DMS114 treated with DMSO at 0.1 percent for 48 hours (cell line): ENCODE data around the gene MAN2A1.

Source experiments
- DNase-seq: peaks from one replicate; lab custom pipeline; 2025; ENCODE audit not compliant: unreplicated experiment; lab: John Stamatoyannopoulos, UW

MAN2A1 gene

DNA sequence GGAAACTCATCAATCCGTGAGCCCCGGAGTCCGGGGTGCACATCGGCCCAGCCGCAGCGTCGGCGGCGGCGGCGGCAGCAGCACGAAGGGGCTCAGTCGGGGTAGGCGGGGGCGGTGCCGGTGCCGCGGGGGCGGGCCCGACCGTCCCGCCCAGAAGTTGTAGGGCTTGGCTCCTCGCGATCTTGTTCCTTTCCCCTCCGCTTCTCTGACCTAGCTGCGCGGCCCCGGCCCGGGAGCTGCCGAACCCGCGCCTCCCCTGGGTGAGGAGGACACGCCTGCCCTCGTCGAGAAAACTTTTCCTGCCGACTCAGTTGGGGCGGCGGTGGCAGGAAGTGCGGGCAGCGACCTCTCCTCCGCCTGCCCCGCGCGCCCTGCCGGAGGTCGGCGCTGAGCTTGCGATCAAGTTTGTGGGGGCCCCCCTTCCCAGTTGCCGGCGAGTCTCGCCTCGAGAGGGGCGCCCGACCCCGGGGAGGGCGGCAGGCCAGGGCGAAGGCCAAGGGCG lies at the start of gene MAN2A1:
Gene MAN2A1 (plus strand): TSS at position 188 of the 502 bp plus-strand sequence. CDS start 491 bp downstream, outside the sequence.
- peak; percentile 47 for DNase-seq

DNA sequence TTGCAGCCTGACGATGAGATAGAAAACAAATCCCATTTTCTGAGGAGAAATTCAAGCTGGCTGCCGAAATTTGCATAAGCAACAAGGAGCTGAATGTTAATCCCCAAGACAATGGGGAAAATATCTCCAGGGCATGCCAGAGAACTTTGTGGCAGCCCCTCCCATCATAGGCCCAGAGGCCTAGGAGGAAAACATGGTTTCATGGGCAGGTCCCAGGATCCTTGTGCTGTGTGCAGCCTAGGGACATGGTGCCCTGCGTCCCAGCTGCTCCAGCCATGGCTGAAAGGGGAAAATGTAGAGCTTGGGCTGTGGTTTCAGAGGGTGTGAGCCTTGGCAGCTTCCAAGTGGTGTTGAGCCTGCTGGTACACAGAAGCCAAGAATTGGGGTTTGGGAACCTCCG lies 48.8 kb upstream of the MAN2A1 start:
- no peak for DNase-seq

DNA sequence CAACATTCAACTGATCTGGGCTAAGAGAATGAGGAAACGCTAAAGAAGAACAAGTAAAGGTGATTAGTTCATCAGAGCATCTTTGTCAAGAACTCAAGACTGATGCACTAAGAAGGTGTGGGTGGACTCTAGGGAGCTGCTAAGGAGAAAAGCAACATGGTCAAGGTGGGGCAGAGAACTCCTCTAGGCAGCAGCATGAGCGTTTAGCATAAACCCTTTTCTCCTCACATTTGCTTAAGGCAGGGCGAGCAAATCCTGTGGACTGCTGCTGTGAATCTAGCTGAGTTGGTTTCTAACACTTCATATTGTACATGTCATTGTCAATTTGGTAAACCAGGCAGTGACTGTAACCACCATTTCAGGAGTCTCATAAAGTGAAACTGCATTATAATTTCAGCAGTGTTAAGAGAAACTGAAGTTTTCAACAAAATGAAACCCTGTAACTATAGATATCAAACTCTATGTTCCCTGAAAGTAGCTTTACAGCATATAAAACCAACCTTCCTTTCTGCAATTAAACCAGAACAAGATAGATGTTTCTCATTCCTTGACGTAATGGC lies 45.9 kb upstream of the MAN2A1 start:
- DNase-seq = no peak

DNA sequence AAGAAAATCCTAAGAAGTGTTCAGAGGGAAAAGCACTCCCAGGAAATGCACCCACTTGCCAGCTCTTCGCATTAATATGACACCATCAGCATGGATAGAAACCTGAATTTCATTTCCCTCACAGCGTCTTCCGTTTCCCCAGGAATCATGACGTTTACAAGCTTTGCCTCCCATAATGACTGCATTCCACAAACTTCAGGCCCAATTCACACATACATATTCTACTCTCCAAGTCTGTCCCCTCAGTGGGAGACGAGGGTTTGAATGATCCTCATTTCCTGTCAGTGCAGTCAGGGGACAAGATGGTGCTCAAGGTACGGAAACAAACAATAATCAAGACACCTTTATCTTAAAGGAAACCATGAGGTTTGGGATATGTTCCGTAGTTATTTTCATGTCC lies 44.9 kb upstream of the MAN2A1 start:
- no peak for DNase-seq

DNA sequence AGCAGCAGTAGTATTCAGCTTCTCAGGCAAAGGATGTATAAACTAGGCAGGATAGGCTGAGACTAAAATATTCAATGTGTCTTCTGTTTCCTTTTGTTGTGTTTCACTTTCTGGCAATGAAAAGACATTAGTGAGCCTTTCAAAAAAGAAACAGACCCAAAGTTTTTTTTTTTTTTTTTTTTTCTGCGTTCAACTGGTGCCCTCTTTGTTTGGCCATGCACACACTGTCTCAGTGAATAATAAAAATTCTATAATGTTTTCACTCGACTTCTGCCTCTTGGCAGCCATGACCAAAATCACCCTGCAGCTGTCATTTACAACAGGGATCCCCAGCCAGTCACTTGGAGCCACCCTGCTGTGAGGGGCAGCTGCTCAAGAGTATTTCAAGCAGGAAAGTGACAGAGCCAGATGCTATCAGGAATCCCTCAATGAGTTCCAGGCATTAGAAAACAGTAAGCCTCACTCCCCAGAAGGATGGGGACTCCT lies 44.0 kb upstream of the MAN2A1 start:
- no peak for DNase-seq

DNA sequence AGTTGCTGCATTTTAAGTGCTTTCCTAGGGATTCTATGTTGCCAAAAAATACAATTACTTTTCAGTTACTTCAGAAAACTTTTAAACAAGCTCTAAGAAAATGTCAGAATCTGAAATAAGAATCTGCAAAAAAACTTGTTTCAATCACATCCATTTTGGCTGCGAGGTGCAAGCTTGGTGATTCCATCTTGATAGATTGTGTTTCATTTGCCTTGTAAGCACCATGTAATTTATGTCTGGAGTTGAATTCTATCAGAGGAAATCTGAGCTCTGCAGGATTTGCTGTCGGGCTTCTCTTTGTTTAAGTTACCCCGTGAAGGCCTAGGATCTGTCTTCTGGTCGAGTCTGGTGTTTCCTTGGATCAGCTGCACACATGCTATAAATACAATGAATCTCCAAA lies 40.4 kb upstream of the MAN2A1 start:
- DNase-seq = no peak

DNA sequence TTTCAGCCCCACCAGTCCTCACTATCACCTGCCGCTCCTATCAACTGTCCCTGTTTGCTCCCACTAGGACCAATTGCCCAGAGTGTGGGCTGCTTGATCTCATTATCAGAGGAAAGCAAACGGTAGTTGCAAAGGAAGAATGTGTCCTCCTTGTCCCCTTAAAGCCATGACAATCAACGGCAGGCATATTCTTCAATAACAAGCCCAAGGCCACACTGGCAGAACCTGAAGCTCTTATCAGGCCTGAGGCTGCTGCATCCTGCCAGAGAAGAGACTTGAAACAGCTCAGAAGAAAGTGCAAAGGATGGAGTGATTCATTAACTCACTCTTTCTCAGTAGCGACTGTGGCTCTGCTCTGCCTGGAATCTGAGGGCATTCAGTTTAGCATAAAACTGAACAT lies 39.2 kb upstream of the MAN2A1 start:
- no peak for DNase-seq

DNA sequence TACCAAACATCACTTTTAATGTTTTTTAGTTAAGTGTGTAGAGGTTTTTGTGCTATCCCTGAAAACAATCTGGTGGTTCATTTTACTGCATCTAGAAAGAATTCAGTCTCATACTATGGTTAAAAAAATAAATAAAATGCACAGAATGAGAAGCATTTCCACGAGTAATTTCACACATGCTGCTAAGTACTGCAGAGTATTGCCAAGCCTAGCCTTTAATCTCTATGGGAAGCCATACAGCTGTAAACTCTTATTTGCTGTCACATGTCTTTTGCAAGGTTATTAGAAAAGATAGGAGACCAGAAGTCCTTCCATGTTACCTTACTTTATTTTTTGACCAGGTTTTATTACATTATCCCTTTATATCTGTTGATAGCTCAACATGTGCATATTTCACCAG lies 37.6 kb upstream of the MAN2A1 start:
- no peak for DNase-seq

DNA sequence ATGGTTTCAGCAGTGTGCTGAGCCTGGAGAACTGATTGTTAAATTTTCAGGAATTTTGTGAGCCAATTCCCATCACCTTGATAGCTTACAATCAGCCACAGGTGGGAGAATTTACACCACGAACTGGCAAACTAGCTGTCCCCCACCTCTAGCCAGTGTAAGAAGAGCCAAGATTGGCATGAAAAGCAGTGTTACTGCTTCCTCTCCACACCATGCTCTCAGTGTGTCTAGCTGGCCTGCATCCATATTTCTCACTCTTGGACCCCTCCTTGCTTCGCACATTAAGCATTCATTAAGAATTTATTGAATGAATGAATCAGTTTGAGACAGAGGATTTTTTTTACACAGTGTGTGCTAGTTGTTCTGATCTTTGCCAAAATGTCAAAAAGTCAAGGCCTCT lies 36.7 kb upstream of the MAN2A1 start:
- no peak for DNase-seq

DNA sequence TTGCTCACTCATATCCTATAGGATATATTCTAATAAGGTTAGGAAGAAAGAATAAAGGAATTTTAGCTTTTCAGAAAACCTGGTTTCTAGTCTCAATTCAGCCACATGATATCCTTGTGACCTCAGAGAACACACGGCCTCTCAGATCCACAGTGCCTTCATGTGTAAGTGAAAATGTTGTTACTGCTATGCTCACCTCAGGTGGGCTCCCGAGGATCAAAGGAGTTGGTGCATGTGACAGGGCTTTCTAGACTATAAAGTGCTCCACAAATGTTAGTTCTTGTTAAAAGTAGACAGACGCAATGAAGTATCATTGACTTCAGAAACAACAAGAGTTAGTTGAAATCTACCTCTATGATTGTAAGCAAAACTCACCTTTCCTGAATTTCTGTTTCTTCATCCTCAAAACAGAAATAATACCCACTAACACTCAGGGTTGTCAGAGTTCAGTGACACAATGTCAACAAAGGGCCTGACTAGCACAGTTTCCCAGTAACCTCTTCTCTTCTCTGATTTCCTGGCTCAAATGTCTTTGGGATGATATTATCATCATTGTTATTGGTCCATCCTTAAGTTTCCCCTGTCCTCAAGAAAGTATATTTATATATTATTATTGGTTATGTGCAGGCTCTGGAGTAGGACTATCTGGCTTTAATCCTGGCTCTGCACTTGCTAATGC lies 36.0 kb upstream of the MAN2A1 start:
- DNase-seq = no peak

DNA sequence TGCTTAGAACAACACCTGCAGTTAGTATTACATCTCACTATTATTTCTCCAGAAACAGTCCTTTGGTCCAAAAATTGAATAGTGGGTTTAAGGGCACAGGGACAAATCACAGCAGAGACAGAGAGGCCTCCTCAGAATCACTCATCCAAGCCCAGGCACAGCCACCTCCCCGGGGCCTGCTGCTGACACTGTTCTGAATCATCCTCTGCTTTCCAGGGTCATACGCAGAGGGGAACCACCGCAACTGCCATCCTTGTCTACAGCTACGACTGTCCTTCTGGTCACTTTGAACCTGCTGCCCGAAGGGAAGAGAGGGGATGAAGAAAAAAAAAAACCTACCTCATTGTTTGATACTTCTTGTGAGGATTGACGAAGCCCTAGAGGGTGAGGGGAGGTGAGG lies 35.3 kb upstream of the MAN2A1 start:
- no peak for DNase-seq

DNA sequence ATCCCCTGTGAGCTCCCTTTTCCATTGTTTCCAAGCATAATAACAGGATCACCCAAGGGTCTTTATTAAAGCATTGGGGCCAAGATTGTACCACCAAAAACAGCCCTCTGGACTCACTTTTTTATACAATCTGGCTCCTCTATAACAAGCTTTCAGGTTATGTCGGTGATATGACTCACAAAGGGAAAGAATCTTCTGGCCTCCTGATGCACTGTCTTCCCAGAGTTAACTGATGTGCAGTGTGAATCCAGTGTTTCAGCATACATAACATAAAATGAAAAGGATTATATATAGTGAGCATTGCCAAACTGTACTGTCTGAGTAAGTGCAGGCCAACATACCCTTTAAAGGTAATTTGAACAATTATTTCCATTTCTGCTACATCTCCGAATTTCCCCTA lies 33.9 kb upstream of the MAN2A1 start:
- DNase-seq = no peak

DNA sequence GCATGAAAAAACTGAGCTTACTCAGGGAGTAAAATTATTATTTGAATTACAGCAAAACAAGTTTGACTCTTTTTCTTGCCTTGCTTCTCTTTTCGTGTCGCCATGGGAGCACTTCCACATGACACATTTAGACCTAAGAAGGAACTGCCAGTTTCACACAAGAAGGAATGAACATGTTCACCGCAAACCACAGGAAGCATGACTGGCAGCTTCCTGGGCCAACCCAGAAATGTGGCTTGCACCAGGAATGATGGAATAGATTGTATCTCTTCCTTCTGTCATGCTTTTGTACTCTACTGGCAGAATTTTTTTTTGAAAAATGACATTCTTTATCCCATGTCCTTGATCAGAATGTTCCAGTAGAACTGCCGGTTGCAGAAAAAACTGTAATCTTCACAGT lies 32.9 kb upstream of the MAN2A1 start:
- no peak for DNase-seq

DNA sequence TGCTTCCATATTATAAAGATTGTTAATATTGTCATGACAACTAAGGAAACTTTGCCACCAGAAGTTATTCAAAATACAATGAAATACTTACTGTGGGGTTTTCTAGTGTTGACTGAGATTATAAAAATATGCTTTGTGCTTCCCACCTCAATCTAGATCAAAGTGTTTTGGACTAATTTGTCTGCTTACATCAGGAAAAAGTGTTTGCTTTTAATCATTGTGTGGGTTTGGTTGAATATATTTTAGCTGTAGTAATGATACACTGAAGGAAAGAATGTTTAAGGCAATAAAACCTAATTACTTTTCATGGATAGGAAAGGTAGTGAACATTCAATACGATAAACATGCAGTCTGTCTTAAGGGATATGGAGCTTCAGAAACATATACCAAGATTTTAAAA lies 29.8 kb upstream of the MAN2A1 start:
- DNase-seq = no peak

DNA sequence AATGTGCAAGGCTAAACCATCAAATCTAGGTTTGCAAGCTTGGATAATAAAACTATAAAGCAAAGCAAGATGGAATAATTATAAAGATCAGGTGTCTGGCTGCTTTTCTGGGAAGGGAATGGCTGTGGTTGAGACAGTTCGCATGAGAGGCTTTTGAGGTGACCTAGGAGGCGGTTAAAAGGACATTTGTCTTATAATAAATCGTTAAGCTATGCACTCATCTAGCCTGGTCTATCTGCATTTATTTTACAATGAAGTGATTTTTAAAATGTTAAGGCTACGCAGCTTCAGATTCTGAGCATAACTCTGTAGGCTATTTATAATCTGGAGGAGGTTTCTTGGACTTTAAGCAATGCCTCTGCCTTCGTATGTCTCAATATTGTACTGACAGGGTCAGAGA lies 29.4 kb upstream of the MAN2A1 start:
- DNase-seq = no peak

DNA sequence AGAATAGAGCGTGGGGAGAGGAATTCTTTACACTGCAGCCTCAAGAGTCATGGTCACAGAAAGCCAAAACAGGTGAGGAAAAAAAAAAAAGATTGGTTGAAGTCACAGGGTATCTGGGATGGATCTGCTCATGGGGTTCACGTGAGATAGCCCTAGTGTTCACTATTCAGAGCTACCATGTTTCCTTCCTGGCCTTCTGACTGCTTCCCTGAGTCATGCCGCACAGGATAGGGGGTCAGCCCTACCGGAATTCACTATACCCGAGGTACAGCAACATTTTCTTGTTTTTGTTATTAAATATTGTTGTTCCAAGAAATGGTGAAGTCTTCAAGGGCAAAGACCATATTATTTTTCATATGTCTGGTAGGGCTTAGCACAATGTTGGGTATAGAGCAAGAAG lies 21.5 kb upstream of the MAN2A1 start:
- no peak for DNase-seq

DNA sequence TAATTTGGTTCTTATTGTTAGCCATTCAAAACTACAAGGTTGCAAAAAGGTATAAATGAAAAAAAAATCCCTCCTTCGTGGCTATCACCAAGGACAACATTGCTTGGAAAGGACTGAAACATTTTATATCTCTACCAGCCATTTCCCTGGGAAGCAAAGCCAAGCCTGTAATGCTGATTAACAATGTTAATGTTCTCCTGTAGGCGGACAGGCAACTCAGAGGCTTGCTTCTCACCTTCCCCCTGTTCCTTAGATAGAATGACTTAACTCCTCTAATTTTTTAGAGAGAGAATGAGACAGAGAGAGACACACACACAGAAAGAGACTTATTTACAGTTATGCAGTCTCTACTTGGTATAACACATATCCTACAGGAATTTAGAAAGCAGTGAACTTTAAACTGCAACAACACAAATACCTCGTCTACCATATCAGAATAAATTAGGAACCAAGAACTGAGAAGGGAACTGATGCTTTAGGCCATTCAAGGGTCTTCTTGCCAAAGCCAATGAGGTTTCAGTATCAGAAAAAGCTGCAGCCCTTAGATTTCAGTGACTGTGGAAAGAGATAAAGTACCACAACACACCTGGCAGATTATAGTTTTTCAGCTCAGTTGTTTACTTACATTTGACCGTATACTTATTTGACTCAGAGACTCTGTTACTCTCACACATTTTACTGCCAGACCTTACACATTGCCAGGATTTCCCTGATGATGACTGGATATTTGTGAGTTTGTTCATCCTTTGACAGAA lies 20.9 kb upstream of the MAN2A1 start:
- no peak for DNase-seq

DNA sequence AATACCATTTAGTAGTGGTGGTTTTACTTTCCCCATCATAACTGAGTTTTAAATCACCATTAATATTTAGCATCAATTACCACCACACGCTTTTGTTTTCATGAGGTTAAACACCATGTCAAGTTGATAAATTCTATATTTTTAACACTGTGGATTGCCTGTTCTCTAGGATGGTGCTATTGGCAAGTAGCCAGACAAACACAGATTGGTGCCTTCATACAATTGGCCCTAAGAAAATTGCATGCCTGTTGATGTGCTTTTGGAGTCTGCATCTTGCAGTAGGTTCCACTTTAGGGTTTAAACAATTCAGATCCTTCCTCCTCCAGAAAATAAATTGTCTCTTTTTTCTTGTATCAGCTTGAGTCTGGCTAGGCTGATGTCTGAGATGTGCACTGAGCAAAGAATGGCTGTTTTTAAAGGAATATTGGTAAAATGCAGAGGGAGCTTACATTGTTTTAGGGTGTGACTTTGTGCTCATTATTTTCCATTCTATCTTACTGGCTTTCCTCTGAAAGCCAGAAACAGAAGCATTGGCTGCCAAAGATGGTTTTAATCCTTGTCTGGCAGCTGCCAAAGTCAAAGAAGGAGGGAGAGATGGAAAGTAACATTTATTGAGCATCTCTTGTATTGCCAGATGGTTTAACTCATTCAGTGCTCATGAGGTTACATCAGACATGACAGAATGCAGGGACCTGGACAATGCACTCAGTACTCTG lies 19.6 kb upstream of the MAN2A1 start:
- no peak for DNase-seq

DNA sequence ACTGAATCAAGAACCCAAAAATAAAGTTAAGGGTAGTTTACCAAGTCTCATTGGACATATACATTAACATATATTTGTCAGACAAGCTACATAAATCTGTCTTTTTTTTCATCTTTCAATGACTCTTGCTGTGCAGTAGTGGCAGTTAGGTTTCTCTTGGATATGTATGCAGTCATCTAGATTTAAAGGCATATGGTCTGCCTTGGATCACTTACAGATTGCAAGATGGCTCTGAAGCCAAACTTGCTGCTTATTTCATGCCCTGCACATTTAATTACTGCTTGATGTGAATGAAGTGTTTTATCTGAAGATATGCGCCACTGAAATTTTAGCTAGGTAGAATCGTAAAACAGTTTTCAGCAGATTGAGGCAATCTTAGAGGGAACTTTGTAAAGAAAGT lies 18.6 kb upstream of the MAN2A1 start:
- DNase-seq = no peak

DNA sequence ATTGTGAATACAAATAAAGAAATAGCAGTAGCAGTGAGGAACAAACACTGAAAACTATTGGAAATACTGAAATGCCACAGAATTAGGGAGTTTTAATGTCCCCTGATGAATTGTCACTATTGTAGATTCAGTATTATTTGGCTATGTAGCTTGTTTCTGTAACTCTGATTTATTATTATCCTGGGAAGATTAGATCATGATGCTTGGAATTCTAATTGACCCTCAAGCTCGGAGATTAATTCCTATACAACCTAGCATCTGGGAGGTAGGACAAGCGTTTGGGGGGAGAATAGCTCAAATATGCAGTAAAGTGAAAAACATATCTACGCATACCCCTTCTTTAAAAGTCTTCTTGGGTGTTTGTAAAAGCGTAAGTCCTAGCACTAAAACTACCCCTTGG lies 15.1 kb upstream of the MAN2A1 start:
- no peak for DNase-seq

DNA sequence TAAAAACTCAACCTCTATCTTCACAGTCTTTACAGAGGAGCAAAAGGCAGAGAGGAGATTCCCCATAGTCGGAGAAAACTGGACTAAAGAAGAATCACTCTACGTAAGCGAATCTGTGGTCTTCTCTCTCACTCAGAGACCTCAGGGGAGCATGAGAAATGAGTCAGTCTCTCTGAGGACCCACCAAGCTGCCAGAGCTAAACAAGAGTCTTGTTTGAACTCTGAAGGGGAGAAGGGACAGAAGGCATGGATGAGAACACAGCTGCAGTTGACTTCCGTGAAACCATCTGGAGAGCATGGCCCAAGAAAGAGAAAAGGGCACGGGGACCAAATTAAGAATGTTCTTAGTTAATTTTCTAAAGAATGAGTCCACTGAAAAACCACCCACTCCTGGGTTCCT lies 12.8 kb upstream of the MAN2A1 start:
- DNase-seq = no peak

DNA sequence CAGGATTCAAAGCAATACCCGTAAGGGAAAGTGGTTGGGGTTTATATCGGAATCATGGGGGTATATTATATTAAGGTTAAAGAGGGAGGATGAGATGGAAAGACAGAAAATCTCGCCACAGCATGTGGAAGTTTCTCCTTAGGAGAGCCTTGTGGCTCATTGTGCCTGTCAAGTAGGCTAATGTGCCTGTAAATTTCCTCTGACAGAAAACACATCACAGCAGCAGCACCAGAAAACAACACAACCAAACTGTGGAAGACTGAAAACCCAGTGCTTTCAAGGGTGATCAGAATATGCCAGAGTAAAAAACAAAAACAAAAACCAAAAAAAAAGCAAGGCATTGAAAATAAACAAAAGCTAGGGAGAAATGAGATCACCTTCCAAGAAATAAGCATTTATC lies 11.3 kb upstream of the MAN2A1 start:
- DNase-seq = no peak
